Neural cell (in vitro differentiated cells): Measurements from ENCODE around the gene AP2B1.

Source experiments
- EZH2 ChIP-seq: fragments of 200-600, 300-800 bp; shearing (Covaris generic), sonication (generic); IDR thresholded peaks from 2 replicates; pipeline ENCODE4 v1.6.1; 2014; ENCODE audit warnings: antibody characterized with exemption, low read length, borderline replicate concordance, mild to moderate bottlenecking; ENCODE audit not compliant: insufficient read depth, poor library complexity, severe bottlenecking
- TF ChIP-seq, protein P1 (sequence below): IDR thresholded peaks from 2 replicates; pipeline ENCODE4 v1.6.1; 2012; ENCODE audit warnings: borderline replicate concordance
- TF ChIP-seq, protein P2 (sequence below): fragments of 450-650 bp; IDR thresholded peaks from 2 replicates; pipeline ENCODE4 v1.5.1; 2014; ENCODE audit warnings: antibody characterized with exemption, mild to moderate bottlenecking, moderate library complexity; ENCODE audit not compliant: poor library complexity, severe bottlenecking

DNA sequence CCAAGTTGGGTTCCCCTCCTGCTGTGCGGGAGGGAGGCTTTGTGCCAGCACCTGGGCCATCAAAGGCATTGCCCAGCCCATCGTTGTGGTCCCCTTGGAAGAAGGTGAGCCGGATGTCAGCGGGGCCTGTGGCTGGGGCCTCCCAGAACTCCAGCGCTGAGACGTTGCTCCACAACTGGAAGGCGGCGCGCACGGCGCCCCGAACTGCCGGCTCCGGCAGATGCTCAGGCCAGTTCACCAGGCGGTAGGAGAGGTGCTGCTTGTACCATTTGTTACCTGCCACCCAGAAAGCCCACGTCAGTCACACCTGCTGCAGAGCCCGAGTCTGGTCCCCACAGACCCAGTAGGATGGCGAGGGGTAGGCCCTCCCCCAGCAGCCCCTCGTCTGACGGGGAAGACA, 186.0 kb downstream of the AP2B1 start:
- no peak for TF ChIP-seq EZH2
- TF ChIP-seq, protein P1, sequence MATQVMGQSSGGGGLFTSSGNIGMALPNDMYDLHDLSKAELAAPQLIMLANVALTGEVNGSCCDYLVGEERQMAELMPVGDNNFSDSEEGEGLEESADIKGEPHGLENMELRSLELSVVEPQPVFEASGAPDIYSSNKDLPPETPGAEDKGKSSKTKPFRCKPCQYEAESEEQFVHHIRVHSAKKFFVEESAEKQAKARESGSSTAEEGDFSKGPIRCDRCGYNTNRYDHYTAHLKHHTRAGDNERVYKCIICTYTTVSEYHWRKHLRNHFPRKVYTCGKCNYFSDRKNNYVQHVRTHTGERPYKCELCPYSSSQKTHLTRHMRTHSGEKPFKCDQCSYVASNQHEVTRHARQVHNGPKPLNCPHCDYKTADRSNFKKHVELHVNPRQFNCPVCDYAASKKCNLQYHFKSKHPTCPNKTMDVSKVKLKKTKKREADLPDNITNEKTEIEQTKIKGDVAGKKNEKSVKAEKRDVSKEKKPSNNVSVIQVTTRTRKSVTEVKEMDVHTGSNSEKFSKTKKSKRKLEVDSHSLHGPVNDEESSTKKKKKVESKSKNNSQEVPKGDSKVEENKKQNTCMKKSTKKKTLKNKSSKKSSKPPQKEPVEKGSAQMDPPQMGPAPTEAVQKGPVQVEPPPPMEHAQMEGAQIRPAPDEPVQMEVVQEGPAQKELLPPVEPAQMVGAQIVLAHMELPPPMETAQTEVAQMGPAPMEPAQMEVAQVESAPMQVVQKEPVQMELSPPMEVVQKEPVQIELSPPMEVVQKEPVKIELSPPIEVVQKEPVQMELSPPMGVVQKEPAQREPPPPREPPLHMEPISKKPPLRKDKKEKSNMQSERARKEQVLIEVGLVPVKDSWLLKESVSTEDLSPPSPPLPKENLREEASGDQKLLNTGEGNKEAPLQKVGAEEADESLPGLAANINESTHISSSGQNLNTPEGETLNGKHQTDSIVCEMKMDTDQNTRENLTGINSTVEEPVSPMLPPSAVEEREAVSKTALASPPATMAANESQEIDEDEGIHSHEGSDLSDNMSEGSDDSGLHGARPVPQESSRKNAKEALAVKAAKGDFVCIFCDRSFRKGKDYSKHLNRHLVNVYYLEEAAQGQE, result no peak
- TF ChIP-seq, protein P2, sequence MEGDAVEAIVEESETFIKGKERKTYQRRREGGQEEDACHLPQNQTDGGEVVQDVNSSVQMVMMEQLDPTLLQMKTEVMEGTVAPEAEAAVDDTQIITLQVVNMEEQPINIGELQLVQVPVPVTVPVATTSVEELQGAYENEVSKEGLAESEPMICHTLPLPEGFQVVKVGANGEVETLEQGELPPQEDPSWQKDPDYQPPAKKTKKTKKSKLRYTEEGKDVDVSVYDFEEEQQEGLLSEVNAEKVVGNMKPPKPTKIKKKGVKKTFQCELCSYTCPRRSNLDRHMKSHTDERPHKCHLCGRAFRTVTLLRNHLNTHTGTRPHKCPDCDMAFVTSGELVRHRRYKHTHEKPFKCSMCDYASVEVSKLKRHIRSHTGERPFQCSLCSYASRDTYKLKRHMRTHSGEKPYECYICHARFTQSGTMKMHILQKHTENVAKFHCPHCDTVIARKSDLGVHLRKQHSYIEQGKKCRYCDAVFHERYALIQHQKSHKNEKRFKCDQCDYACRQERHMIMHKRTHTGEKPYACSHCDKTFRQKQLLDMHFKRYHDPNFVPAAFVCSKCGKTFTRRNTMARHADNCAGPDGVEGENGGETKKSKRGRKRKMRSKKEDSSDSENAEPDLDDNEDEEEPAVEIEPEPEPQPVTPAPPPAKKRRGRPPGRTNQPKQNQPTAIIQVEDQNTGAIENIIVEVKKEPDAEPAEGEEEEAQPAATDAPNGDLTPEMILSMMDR, result no peak
